K562 (cell line): ENCODE measurements around the gene CORO2A. TPM values are rescaled to one million over a fixed set of nuclear protein-coding genes. Genes with fewer than 3 reads are reported as not detected.
A peak's percentile ranks its signal among the peaks of the same experiment; 100 is the strongest.

Experiments used
- DNMT1 ChIP-seq: fragments of 450-650 bp; IDR thresholded peaks from 2 replicates; pipeline ENCODE4 v1.6.1; 2016; ENCODE audit warnings: antibody characterized with exemption, mild to moderate bottlenecking
- ETS2 ChIP-seq: IDR thresholded peaks from 2 replicates; pipeline ENCODE4 v1.6.1; 2016; ENCODE audit warnings: borderline replicate concordance, missing genetic modification characterization, mild to moderate bottlenecking, moderate library complexity, missing compliant biosample characterization; ENCODE audit not compliant: poor library complexity, severe bottlenecking
- FOXK1 ChIP-seq: sonication (generic); formaldehyde crosslinking; IDR thresholded peaks from 2 replicates; pipeline ENCODE4 v1.8.0; 2022; ENCODE audit warnings: missing genetic modification reagents, mild to moderate bottlenecking, borderline replicate concordance
- KAT8 ChIP-seq: fragments of 450-650 bp; IDR thresholded peaks from 2 replicates; pipeline ENCODE4 v1.6.1; 2016; ENCODE audit warnings: low read depth, mild to moderate bottlenecking
- MEF2A ChIP-seq: IDR thresholded peaks from 2 replicates; pipeline ENCODE4 v1.6.1; 2011; ENCODE audit warnings: low read depth, mild to moderate bottlenecking, low read length, moderate library complexity; ENCODE audit not compliant: control insufficient read depth
- MEIS2 ChIP-seq: fragments of 450-650 bp; IDR thresholded peaks from 2 replicates; pipeline ENCODE4 v1.6.1; 2014; ENCODE audit warnings: mild to moderate bottlenecking; ENCODE audit not compliant: partially characterized antibody
- MYC ChIP-seq, 2 experiments: fragments of 250-450 bp in 1 of 2; sonication (Bioruptor Pico) in 1 of 2; IDR thresholded peaks; 2 replicates each; pipeline versions ENCODE4 v1.5.1 to v1.6.1; 2012 to 2021; ENCODE audit warnings: low read depth in 2 of 2, borderline replicate concordance in 1 of 2, improper control_type of control experiment in 1 of 2, low read length in 1 of 2, mild to moderate bottlenecking in 1 of 2, moderate library complexity in 1 of 2
- RBM39 ChIP-seq: fragments of 200-400 bp; formaldehyde crosslinking; optimal IDR thresholded peaks from 2 replicates; pipeline ENCODE3; 2018; ENCODE audit warnings: low read depth, low read length
- polyA plus RNA-seq, 8 experiments: library from polyadenylated mRNA; depleted of rRNA in 4 of 8; stranded (reverse) in 5 of 8; unstranded in 3 of 8; fragments of >200 nt; fragmentation: Nextera tagmentation in 2 of 8; fragmentation: Illumina TruSeq in 1 of 8; extraction: Ambion mirVana in 2 of 8; extraction: Trizol in 1 of 8; gene quantifications; 2 replicates each; pipeline versions ENCODE4 v1.2.1 to v1.2.3, GENCODE V29; 2011 to 2014; ENCODE audit warnings: inconsistent platforms in 1 of 8, missing spikeins in 1 of 8
- total RNA-seq, 7 experiments: library from RNA; depleted of rRNA in 6 of 7; stranded (reverse); fragments of >200 nt in 6 of 7; fragmentation: Illumina TruSeq in 2 of 7; extraction: Trizol in 2 of 7; gene quantifications; 2 replicates each; pipeline versions ENCODE4 v1.2.1 to v1.2.3, GENCODE V29; 2011 to 2021; ENCODE audit warnings: low replicate concordance in 1 of 7
- TF ChIP-seq, protein P1 (sequence below), 3 experiments: IDR thresholded peaks in 2 of 3; conservative IDR thresholded peaks in 1 of 3; 2 replicates each; pipeline ENCODE4 v1.5.1; 2011 to 2012; ENCODE audit warnings: low read length in 3 of 3, mild to moderate bottlenecking in 3 of 3, control low read depth in 2 of 3, improper control_type of control experiment in 1 of 3, inconsistent platforms in 1 of 3, low read depth in 1 of 3, mixed read lengths in 1 of 3, moderate library complexity in 1 of 3; ENCODE audit not compliant: insufficient read depth in 2 of 3
- TF ChIP-seq, protein P2 (sequence below): sonication (generic); formaldehyde crosslinking; IDR thresholded peaks from 2 replicates; pipeline ENCODE4 v1.8.1; 2023; ENCODE audit warnings: mild to moderate bottlenecking, missing genetic modification reagents, moderate library complexity
- TF ChIP-seq, protein P3 (sequence below): fragments of 250-450 bp; sonication (Bioruptor Pico); IDR thresholded peaks from 2 replicates; pipeline ENCODE4 v1.6.1; 2021; ENCODE audit warnings: mild to moderate bottlenecking
- TF ChIP-seq, protein P4 (sequence below), 3 experiments: fragments of 200-800 bp in 1 of 3; fragments of 250-450 bp in 1 of 3; fragments of 450-650 bp in 1 of 3; sonication (Bioruptor Pico) in 1 of 3; sonication (Bioruptor generic) in 1 of 3; formaldehyde crosslinking in 1 of 3; IDR thresholded peaks; 2 replicates each; pipeline versions ENCODE4 v1.6.1 to v1.8.0; 2016 to 2022; ENCODE audit warnings: mild to moderate bottlenecking in 2 of 3, missing genetic modification characterization in 2 of 3, missing compliant biosample characterization in 1 of 3, moderate library complexity in 1 of 3
- TF ChIP-seq, protein P5 (sequence below), 2 experiments: fragments of 450-650 bp; conservative IDR thresholded peaks; 2 replicates each; pipeline ENCODE4 v1.6.1; 2017; ENCODE audit warnings: mild to moderate bottlenecking in 2 of 2, moderate library complexity in 2 of 2

CORO2A gene
- total and polyA plus RNA-seq, 9 of the 15 experiments (the other 6 are each of a cell fraction or from before 2014, with no cell fraction given), result 9.5 to 26.6 (median 18.0) TPM

DNA sequence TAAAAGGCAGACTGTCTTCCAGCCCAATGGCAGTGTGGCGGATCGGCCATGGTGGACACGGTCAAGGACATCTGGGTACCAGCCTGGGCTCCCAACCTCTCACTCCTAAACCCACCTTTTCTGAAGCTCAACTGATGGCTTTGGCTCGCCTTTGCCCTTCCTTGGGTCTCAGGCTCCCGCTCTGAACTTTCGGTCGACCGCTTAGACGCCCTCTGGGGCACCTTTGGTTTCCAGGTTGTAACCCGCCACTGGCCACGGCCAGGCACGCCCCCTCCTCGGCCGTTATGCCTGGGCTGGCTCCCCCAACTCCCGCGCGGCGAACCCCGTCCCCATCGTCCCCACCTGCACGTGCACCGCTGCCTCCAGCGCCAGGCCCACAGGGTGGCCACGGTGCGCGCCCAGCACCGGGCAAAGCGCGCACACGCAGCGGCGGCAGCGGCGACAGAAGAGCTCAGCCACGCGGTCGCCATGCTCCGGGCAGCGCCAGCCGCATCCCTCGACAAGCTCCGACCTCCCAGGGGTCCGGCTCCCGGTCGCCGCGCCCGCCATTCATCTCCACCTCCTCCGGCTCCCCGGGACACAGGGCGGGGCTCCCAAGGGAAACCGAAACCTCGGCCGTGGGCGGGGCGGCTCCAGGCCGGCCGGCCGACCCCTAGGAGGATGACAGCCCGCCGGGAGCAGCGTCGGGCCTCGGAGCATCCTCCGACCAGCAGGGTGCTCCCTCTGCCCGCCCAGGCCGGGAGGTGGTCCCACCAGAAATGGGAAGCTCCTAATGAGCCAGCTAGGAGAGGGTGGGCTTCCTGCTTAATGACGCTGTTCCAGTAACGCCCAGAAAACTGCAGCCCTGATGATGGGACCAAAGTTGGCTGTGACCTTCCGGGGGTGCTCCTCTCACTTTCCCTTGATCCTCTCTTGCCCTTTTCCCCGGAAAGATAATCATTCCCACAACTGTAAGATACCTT, 73.5 kb downstream of the CORO2A start, which contains the start of gene TRIM14 (continued):
- TF ChIP-seq, protein P1, sequence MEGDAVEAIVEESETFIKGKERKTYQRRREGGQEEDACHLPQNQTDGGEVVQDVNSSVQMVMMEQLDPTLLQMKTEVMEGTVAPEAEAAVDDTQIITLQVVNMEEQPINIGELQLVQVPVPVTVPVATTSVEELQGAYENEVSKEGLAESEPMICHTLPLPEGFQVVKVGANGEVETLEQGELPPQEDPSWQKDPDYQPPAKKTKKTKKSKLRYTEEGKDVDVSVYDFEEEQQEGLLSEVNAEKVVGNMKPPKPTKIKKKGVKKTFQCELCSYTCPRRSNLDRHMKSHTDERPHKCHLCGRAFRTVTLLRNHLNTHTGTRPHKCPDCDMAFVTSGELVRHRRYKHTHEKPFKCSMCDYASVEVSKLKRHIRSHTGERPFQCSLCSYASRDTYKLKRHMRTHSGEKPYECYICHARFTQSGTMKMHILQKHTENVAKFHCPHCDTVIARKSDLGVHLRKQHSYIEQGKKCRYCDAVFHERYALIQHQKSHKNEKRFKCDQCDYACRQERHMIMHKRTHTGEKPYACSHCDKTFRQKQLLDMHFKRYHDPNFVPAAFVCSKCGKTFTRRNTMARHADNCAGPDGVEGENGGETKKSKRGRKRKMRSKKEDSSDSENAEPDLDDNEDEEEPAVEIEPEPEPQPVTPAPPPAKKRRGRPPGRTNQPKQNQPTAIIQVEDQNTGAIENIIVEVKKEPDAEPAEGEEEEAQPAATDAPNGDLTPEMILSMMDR (IDR thresholded peaks at IDR 0.05 in 2 of 3, conservative IDR thresholded peaks at IDR 0.05 in 1 of 3; ENCODE audit: insufficient read depth in 2 of 3, low read depth in 1 of 3, low read length in 3 of 3), result peak; percentile 7 to 49 (median 42); a peak in 5 of 6 replicates
- TF ChIP-seq, protein P2, sequence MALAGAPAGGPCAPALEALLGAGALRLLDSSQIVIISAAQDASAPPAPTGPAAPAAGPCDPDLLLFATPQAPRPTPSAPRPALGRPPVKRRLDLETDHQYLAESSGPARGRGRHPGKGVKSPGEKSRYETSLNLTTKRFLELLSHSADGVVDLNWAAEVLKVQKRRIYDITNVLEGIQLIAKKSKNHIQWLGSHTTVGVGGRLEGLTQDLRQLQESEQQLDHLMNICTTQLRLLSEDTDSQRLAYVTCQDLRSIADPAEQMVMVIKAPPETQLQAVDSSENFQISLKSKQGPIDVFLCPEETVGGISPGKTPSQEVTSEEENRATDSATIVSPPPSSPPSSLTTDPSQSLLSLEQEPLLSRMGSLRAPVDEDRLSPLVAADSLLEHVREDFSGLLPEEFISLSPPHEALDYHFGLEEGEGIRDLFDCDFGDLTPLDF, result 0 out of 2 replicates have a peak, but pooled peaks have one; percentile 16
- TF ChIP-seq RBM39 (no peak), KAT8 (no peak), MYC (IDR thresholded peaks at IDR 0.05; ENCODE audit: low read depth, low read length) (peak; percentile 87), MYC (CRISPR knock-in tag; IDR thresholded peaks at IDR 0.05; ENCODE audit: borderline replicate concordance, low read depth) (no peak), MEIS2 (peak; percentile 3), FOXK1 (CRISPR knock-in tag) (no peak; the same call in 1 of the 2 replicates), MEF2A (no peak), ETS2 (tag) (no peak), DNMT1 (no peak)
- TF ChIP-seq, protein P3, sequence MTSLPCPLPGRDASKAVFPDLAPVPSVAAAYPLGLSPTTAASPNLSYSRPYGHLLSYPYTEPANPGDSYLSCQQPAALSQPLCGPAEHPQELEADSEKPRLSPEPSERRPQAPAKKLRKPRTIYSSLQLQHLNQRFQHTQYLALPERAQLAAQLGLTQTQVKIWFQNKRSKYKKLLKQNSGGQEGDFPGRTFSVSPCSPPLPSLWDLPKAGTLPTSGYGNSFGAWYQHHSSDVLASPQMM (CRISPR knock-in tag), result no peak
- TF ChIP-seq, protein P4, sequence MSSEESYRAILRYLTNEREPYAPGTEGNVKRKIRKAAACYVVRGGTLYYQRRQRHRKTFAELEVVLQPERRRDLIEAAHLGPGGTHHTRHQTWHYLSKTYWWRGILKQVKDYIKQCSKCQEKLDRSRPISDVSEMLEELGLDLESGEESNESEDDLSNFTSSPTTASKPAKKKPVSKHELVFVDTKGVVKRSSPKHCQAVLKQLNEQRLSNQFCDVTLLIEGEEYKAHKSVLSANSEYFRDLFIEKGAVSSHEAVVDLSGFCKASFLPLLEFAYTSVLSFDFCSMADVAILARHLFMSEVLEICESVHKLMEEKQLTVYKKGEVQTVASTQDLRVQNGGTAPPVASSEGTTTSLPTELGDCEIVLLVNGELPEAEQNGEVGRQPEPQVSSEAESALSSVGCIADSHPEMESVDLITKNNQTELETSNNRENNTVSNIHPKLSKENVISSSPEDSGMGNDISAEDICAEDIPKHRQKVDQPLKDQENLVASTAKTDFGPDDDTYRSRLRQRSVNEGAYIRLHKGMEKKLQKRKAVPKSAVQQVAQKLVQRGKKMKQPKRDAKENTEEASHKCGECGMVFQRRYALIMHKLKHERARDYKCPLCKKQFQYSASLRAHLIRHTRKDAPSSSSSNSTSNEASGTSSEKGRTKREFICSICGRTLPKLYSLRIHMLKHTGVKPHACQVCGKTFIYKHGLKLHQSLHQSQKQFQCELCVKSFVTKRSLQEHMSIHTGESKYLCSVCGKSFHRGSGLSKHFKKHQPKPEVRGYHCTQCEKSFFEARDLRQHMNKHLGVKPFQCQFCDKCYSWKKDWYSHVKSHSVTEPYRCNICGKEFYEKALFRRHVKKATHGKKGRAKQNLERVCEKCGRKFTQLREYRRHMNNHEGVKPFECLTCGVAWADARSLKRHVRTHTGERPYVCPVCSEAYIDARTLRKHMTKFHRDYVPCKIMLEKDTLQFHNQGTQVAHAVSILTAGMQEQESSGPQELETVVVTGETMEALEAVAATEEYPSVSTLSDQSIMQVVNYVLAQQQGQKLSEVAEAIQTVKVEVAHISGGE (CRISPR knock-in tag; IDR thresholded peaks at IDR 0.05), result peak in 1 of 3 experiments; percentile 55; a peak in 2 of 6 replicates
- TF ChIP-seq, protein P5, sequence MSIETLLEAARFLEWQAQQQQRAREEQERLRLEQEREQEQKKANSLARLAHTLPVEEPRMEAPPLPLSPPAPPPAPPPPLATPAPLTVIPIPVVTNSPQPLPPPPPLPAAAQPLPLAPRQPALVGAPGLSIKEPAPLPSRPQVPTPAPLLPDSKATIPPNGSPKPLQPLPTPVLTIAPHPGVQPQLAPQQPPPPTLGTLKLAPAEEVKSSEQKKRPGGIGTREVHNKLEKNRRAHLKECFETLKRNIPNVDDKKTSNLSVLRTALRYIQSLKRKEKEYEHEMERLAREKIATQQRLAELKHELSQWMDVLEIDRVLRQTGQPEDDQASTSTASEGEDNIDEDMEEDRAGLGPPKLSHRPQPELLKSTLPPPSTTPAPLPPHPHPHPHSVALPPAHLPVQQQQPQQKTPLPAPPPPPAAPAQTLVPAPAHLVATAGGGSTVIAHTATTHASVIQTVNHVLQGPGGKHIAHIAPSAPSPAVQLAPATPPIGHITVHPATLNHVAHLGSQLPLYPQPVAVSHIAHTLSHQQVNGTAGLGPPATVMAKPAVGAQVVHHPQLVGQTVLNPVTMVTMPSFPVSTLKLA (conservative IDR thresholded peaks at IDR 0.05), result peak; percentile 85 to 95
